ENCODE data around the gene NRARP. TPM values are rescaled to one million over a fixed set of nuclear protein-coding genes. Genes with fewer than 3 reads are reported as not detected.
A peak's percentile ranks its signal among the peaks of the same experiment; 100 is the strongest.

The NRARP gene
- total and polyA plus RNA-seq, 8 donors, result 1.3 to 23.4 (median 10.8) TPM

GRCh38 chr9:137315581-137316011 lies 13.5 kb upstream of the NRARP start:
- Histone ChIP-seq H3K27ac (peak overlapping the region in 3 of 4 donors; percentile 11 to 94 (median 22)), H3K36me3 (no peaks in the 10 kb centered on the region), H3K27me3 (no peaks in the 10 kb centered on the region), H3K4me1 (peaks cover 30 to 32% (median 31%) of the 10 kb centered on the region in 3 donors), H3K9me3 (no peaks in the 10 kb centered on the region), H3K4me3 (peak overlapping the region in 1 of 4 donors; percentile 49)
- FAIRE-seq (no peak), ATAC-seq (no peak), DNase-seq (peak in 1 of 6 donors; percentile 79)
- intact Hi-C loops (cut with DNase I), result no loop called here
- WGBS, 2 donors, result 25 to 28% methylated on average over 17 to 18 of the region's 18 CpGs
- TF ChIP-seq, protein P1, sequence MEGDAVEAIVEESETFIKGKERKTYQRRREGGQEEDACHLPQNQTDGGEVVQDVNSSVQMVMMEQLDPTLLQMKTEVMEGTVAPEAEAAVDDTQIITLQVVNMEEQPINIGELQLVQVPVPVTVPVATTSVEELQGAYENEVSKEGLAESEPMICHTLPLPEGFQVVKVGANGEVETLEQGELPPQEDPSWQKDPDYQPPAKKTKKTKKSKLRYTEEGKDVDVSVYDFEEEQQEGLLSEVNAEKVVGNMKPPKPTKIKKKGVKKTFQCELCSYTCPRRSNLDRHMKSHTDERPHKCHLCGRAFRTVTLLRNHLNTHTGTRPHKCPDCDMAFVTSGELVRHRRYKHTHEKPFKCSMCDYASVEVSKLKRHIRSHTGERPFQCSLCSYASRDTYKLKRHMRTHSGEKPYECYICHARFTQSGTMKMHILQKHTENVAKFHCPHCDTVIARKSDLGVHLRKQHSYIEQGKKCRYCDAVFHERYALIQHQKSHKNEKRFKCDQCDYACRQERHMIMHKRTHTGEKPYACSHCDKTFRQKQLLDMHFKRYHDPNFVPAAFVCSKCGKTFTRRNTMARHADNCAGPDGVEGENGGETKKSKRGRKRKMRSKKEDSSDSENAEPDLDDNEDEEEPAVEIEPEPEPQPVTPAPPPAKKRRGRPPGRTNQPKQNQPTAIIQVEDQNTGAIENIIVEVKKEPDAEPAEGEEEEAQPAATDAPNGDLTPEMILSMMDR (IDR thresholded peaks at IDR 0.05), result no peak

- DNase-seq, result peak; percentile 32 to 87 (median 53)
- H3K9me3 ChIP-seq, result no peaks in the 10 kb centered on the region
- ATAC-seq, result no peak
- TF ChIP-seq, protein P1 (IDR thresholded peaks at IDR 0.05), result no peak
- H3K36me3 ChIP-seq, result no peaks in the 10 kb centered on the region
- intact Hi-C loops (cut with DNase I), result no loop called here
- no peak for FAIRE-seq
- WGBS, 2 donors, result 60 to 65% methylated on average over 41 to 42 of the region's 42 CpGs
- no peak overlapping the region for H3K4me3 ChIP-seq
- H3K27me3 ChIP-seq, result no peaks in the 10 kb centered on the region
- peaks cover 37 to 39% (median 38%) of the 10 kb centered on the region in 3 donors for H3K4me1 ChIP-seq
- peak overlapping the region in 3 of 4 donors; percentile 11 to 94 (median 30) for H3K27ac ChIP-seq
Measured at GRCh38 chr9:137314561-137315560, 12.8 kb upstream of the NRARP start.

DNA sequence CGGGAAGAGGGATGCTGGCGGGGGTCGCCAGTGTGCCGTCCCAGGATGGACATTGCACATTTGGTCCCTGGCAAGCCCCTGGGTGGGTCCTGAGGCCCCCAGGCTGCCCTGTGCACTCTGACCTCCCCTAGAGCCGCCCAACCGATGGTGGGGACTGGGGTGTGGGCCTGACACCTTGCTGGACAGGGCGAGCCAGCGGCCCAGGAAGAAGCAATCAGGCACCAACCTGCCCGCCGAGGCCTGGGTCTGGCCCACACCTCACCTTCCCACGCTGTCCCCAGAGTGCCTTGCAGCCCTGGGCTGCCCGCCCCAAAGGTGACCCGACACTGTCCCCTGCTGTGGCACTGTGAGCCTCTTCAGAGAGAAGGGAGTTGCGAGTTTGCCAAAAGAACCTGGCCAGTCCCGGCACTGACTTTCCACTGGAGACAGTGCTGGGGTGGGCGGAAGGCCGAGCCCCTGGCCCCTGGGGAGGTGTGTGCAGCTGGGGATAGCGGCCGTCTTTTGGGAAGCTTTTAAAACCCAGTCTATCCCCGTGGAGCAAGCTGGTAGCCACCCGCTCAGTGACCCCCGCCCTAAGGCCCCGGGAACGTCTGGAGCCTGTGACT lies 12.0 kb upstream of the NRARP start:
- Histone ChIP-seq H3K9me3 (no peaks in the 10 kb centered on the region), H3K4me3 (no peak overlapping the region), H3K27me3 (no peaks in the 10 kb centered on the region), H3K27ac (peak overlapping the region in 2 of 4 donors; percentile 30 to 94), H3K4me1 (peaks cover 43 to 46% (median 44%) of the 10 kb centered on the region in 3 donors), H3K36me3 (no peaks in the 10 kb centered on the region)
- WGBS, 2 donors, result 69 to 77% methylated on average over 24 of the region's 24 CpGs
- FAIRE-seq (no peak), DNase-seq (peak; percentile 15 to 83 (median 52)), ATAC-seq (no peak)
- TF ChIP-seq, protein P1 (IDR thresholded peaks at IDR 0.05), result no peak
- intact Hi-C loops (cut with DNase I), result no loop called here

GRCh38 chr9:137313326-137313936 lies 11.4 kb upstream of the NRARP start:
- no peak for ATAC-seq
- no peaks in the 10 kb centered on the region for H3K36me3 ChIP-seq
- peak in 5 of 6 donors; percentile 19 to 80 (median 54) for DNase-seq
- FAIRE-seq, result no peak
- intact Hi-C loops (cut with DNase I), result no loop called here
- no peaks in the 10 kb centered on the region for H3K9me3 ChIP-seq
- no peaks in the 10 kb centered on the region for H3K27me3 ChIP-seq
- H3K4me3 ChIP-seq, result no peak overlapping the region
- 68 to 77% methylated on average over 9 of the region's 9 CpGs for WGBS, 2 donors
- peaks cover 43 to 51% (median 48%) of the 10 kb centered on the region in 3 donors for H3K4me1 ChIP-seq
- H3K27ac ChIP-seq, result peak overlapping the region in 3 of 4 donors; percentile 94 to 99 (median 97)
- TF ChIP-seq, protein P1 (IDR thresholded peaks at IDR 0.05), result no peak

Measured in pancreas (tissue), 10 donors.